GM12873 (cell line): ENCODE results near the gene TRIB2.

Experiments used
- TF ChIP-seq, protein P1 (sequence below): IDR thresholded peaks from 2 replicates; pipeline ENCODE4 v1.5.1; 2012; ENCODE audit warnings: low read depth, mild to moderate bottlenecking, moderate library complexity, low read length, control low read depth; ENCODE audit not compliant: insufficient read depth; ENCODE audit errors: missing control alignments

The TRIB2 gene

DNA sequence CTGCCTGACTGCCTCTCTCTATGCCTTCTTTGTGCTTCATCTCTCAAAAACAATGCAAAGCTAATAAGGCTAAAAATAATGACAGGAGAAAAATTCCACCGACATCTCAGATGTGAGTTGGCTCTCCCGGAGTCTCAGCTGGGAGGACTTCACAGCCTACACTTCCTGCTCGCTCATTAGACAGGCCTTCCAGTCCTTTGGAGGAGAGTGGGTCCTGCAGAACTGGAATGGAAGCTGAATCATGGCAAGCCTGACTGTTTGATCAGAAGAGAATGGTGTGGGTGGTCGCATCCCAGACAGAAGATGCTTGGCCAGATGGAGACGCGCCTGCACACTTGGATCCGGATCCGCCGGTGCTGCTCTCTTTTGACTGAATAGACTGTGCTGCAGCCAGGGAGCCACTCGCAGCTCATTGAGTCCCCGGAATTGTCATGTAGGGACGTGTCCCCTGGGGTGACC is 49.7 kb downstream of the TRIB2 start:
- TF ChIP-seq, protein P1, sequence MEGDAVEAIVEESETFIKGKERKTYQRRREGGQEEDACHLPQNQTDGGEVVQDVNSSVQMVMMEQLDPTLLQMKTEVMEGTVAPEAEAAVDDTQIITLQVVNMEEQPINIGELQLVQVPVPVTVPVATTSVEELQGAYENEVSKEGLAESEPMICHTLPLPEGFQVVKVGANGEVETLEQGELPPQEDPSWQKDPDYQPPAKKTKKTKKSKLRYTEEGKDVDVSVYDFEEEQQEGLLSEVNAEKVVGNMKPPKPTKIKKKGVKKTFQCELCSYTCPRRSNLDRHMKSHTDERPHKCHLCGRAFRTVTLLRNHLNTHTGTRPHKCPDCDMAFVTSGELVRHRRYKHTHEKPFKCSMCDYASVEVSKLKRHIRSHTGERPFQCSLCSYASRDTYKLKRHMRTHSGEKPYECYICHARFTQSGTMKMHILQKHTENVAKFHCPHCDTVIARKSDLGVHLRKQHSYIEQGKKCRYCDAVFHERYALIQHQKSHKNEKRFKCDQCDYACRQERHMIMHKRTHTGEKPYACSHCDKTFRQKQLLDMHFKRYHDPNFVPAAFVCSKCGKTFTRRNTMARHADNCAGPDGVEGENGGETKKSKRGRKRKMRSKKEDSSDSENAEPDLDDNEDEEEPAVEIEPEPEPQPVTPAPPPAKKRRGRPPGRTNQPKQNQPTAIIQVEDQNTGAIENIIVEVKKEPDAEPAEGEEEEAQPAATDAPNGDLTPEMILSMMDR: no peak

DNA sequence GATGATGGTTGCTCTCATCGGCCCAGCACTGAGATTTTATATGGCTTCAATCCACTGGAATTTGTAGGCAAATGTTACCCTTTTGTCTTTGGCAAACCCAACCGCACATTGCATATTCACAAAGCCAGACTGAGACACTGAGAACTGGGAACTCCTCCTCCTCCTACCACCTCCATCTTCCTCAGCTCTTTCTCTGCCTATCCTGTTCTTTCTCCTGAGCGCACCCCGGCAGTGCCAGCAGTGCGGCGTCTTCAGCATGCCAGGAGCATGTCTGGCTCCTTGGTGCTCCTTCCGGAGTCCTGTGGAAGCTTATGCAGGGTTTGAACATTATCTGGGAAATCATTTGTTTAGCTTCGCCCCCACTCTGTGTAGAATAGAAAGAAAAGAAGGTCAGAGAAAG is 50.8 kb downstream of the TRIB2 start:
- TF ChIP-seq, protein P1: no peak

DNA sequence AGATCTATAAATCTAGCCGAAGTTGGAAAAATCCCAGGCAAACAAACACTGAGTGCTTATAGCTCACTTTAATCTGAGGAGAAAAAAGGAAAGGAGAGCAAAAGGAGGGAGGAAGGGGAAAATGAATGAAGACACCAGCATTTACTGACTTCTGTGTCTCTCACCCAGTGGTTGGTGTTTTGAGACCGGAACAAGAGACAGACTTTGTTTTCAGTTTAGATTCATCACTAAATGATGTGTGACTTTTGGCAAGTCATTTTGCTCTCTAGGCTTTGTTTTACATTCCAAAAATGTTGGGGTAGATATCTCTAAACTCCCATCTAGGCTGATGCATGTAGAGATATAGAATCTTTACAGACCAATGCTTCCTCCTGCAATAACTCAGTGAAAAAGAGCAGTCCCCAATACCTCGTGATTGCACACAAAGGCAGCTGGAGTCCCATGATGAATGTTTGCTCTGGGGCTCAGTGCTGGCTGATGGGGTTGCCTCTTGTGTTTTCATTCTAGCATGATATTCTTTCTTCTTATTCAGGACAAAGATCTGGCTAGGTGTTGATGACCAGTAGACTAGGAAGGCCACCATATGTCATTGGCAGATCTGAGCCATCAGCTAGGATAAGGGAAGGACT is 51.4 kb downstream of the TRIB2 start:
- TF ChIP-seq, protein P1: no peak

DNA sequence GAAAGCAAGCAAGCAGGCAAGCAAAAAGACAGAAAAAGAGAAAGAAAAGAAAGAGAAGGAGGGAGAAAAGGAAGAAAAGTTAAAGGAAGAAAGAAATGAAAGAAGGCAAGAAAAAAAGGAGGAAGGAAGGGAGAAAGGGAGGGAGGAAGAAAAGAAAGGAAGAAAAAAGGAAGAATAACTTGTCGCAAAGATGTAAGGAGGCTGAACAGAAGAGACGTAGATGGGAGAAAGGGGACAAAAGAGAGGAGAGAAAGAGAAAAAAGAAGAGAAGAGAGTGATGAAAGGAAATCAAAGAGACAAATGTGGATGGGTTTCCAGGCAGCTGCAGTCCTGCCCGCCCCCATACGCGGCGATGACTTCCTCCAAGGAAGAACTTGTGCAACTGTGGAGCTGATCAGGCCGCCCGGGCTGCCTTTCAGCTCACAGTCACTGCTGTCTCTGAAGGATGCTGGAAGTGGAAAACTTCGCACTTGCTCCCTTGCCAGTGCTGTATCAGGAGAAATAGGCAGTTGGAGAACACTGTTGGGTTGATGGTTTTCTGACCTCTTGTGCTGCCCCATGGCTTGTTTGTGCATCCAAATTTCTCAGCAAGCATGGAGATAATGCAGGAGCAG is 52.9 kb downstream of the TRIB2 start:
- TF ChIP-seq, protein P1: no peak

DNA sequence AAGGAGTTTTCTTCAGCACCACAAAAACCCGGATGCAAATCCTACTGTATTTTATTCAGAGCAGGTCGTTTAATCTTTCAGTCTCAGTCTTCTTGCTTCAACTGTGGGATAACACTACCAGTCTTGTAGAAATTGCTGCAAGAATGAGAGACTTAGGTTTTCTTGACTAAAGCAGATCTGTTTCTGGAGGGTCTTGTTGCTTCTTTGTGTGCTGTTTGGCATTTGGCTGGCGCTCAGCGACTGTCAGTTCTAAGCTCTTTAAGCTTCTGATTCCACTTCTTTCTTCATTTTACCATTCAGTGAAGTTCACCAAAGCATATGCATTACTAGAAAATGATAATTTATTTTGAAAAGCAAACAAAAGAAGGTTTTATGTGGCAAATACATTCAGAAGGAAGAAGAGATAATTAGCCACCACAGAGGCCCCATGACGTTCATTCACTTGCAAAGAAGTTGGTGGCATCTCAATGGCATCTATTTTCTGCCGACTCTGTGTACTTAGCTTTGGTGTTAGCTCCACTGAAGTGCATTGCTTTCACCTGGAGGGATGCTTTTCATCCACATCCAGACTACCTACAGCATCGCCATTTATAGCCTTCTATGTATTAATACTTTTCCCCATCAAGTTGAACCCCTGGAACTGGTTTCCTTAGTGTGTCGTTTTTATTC is 53.7 kb downstream of the TRIB2 start:
- TF ChIP-seq, protein P1: no peak

DNA sequence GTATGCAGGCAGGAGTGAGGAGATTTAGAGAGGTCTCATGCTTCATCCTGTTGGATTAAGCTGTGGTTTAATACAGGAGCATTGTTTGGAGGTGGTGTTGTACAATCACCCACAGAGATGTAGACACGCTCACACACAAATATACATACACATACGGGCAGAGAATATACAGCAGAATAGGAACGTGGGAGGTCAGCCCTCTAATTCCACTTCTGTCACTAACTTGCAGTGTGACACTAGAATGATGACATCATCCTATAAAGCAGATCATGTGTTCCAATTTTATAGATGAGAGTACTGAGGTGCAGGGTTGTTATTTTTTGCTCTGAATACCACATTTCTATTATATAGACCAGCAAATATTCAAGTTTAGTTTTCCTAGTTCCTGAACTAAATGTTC is 54.4 kb downstream of the TRIB2 start:
- TF ChIP-seq, protein P1: no peak

DNA sequence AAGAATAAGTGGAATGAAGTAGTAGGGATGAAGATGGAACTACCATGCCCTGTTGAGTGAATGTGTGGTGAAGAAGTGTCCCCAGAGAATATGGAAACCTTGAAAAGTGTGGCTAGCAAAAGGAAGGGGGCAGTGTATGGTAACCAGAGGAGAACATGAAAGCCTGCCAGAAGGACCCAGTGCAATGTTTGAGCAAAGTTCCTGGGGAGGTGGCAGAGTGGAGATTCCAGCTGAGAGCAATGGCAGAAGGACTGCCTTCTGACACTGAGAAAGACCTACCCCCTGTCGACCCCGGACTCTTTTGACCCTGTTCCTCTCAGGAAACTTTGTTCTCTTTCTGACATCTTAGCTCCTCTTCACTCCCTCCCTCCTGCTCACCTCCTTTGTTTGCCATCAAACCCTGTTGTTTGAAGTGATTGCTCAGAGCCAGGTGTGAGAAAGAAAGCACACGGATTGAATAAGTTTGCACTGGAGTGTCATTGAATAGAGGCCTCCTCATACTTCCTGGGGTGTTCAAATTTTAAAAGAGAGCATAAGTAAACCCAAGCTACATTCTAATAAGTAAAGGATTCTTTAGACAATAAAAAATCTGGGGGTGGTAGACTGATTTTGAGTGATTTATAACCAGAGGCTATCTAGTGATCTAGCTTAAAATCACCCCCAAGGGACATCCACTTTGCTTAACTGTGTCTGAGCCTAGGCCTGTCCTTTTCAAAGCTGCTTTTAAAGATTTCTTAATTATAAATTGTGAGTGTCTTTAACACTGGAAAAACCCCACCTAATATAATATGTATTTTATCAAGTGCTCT is 57.1 kb downstream of the TRIB2 start:
- TF ChIP-seq, protein P1: no peak
